Measurements from ENCODE around the gene ATRN.
"Not testable (repeated sequence)": the region's sequence is repeated elsewhere in the genome, so short reads cannot be mapped to it uniquely, and the experiment has no call there.

ATRN gene

DNA sequence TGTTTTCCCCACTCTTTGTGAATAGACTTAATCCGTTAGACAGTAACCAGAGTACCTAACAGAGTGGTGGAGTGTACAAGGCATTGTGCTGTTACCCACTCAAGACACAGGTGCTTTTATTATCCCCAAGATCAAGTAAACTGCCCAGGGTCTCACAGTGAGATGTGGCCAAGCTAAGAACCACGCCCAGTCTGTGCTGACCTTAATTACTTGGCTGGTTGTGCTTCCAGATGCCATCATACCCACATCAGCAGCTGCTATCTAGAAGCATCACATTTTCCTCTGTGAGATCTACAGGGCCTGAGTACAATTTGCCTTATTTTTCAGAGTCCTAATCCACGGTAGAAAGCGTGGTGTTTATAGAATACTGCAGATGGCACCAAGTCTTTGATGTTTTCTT is 122.1 kb downstream of the ATRN start:
- TF ChIP-seq, protein P1, sequence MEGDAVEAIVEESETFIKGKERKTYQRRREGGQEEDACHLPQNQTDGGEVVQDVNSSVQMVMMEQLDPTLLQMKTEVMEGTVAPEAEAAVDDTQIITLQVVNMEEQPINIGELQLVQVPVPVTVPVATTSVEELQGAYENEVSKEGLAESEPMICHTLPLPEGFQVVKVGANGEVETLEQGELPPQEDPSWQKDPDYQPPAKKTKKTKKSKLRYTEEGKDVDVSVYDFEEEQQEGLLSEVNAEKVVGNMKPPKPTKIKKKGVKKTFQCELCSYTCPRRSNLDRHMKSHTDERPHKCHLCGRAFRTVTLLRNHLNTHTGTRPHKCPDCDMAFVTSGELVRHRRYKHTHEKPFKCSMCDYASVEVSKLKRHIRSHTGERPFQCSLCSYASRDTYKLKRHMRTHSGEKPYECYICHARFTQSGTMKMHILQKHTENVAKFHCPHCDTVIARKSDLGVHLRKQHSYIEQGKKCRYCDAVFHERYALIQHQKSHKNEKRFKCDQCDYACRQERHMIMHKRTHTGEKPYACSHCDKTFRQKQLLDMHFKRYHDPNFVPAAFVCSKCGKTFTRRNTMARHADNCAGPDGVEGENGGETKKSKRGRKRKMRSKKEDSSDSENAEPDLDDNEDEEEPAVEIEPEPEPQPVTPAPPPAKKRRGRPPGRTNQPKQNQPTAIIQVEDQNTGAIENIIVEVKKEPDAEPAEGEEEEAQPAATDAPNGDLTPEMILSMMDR (IDR thresholded peaks at IDR 0.05; ENCODE audit: low read depth, low read length) = no peak
- no peak overlapping the region for H3K4me3 ChIP-seq (ENCODE audit: low read depth, low read length)

DNA sequence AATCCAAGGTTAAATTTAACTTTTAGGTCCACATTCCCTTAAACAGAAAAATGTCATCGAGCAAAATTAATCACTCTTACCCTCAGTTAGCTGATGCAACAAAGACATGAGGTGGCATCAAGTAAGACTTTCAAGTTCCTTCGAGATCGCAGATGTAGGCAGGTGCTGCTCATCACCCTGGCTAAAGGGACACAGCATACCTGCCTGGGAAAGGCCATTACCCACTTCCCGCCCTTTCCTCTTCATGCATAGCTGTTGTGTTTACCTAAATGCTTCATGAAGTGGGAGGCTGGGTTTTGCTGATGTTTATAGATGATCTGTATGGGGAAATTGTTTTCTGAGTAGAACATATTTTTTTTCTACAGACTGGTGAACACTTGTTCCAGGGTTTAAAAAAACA is 124.7 kb downstream of the ATRN start:
- TF ChIP-seq, protein P1 (IDR thresholded peaks at IDR 0.05; ENCODE audit: low read depth, low read length) = no peak
- H3K4me3 ChIP-seq (ENCODE audit: low read depth, low read length) = no peak overlapping the region

DNA sequence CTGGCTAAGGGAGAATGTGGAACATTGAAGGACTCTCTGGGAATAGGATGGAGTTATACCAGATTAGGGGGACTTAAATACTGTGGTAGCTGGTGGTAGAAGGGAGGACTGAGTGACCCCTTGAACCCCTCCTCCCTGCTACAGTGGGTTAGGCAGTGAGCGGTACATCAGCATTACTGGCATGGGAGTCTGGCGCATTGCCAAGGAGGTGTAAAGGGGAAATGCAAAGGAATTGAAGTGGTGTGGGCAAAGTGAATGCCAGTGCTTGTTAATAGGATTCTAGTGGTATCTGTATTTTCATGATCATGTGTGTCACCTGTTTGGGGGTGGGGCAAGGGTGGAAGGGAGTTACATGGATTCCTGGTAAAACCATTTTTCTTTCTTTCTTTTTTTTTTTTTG is 132.3 kb downstream of the ATRN start:
- H3K4me3 ChIP-seq (ENCODE audit: low read depth, low read length) = no peak overlapping the region
- TF ChIP-seq, protein P1 (IDR thresholded peaks at IDR 0.05; ENCODE audit: low read depth, low read length) = no peak

DNA sequence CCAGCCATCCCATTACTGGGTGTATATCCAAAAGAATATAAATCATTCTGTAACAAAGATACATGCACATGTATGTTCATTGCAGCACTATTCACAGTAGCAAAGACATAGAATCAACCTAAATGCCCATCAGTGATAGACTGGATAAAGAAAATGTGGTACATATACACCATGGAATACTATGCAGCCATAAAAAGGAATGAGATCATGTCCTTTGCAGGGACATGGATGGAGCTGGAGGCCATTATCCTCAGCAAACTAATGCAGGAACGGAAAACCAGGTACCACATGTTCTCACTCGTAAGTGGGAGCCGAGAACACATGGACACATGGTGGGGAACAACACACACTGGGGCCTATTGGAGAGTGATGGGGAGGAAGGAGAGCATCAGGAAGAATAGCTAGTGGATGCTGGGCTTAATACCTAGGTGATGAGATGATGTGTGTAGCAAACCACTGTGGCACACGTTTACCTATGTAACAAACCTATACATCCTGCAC is 134.6 kb downstream of the ATRN start:
- H3K4me3 ChIP-seq (ENCODE audit: low read depth, low read length) = not testable (repeated sequence)

DNA sequence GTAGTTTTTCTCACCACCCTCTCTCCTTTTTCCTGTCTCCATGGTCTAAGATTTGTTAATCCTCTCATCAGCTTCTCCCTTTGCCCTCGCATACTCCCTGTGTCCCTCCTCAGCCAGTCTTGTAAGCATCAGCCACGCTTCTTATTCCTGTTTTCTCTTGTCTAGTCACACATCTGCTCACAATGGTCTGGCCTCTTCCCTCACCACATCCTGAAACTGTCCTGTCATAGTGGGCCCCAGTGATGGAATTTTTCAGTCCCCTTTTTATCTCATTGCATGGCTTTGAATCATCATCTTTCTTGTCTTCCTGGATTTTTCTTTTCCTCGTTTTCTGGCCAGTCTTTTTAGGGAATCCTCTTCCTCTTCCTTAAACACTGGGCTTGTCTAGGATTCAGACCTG is 135.2 kb downstream of the ATRN start:
- TF ChIP-seq, protein P1 (IDR thresholded peaks at IDR 0.05; ENCODE audit: low read depth, low read length) = no peak
- H3K4me3 ChIP-seq (ENCODE audit: low read depth, low read length) = no peak overlapping the region

DNA sequence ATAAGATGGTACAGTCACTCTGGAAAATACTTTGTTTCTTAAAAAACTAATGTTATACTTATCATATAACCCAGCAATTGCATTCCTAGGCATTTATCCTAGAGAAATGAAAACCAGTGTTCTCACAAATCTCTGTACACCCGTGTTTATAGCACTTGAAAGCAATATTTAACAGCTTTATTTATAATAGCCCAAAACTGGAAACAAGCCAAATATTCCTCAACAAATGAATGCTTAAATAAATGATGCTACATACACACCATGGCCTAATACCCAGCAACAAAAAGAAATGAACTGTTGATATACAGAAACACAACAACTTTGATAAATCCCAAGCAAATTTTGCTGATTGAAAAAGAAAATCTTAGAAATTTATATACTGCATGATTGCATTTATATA is 141.1 kb downstream of the ATRN start:
- no peak overlapping the region for H3K4me3 ChIP-seq (ENCODE audit: low read depth, low read length)
- TF ChIP-seq, protein P1 (IDR thresholded peaks at IDR 0.05; ENCODE audit: low read depth, low read length) = no peak

DNA sequence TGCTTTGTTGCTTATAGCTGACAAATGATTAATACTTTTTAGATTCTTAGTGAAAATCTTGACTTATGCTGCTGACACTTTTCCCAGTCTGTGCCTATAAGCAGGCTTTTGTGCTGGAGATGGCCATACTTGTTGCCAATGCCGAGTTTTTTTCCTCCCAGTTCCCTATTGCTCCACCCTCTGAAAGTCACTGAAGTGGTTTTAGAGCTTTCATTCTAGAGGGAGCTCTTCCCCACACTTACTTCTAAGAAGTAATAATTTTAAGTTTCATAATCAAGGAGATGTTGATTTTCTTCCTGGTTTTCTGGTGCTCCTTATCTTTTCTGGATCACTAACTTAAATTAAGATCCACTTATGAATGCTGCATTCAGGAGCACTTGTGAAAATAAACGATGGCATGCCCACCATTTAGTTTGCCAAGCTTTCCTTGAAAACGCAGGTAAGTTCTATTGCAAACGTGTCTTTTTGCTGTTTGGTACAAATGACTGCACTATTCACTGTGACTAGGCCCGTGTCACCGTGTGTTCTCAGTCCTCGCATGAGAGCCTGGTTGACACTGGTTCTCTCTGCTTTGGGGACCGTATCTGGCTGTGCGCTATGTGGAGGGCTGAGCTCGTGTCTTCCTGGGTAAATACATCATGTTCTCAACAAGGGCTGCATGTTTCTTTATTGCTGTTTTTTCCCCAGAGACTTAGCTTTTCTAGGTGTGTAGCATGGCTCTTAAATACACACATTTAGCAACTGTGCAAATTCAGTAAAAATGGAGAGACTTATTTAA is 142.2 kb downstream of the ATRN start:
- TF ChIP-seq, protein P1 (IDR thresholded peaks at IDR 0.05; ENCODE audit: low read depth, low read length) = no peak
- no peak overlapping the region for H3K4me3 ChIP-seq (ENCODE audit: low read depth, low read length)
